BE2C (cell line): Measurements from ENCODE around the gene ZNF787.

Experiments used
- DNase-seq: peaks from one replicate; pipeline ENCODE4 v3.0.0-alpha.2; 2020
- H3K27me3 ChIP-seq: fragments of 250-450 bp; sonication (Bioruptor Pico); 2 replicates; pipeline ENCODE4 v1.5.1; 2020; ENCODE audit warnings: mild to moderate bottlenecking
- H3K36me3 ChIP-seq: fragments of 250-450 bp; sonication (Bioruptor Pico); 2 replicates; pipeline ENCODE4 v1.5.1; 2020; ENCODE audit warnings: mild to moderate bottlenecking
- H3K4me1 ChIP-seq: fragments of 250-450 bp; sonication (Bioruptor Pico); 2 replicates; pipeline ENCODE4 v1.5.1; 2020
- H3K4me3 ChIP-seq: 2 replicates; pipeline ENCODE4 v1.5.1; 2011; ENCODE audit warnings: low read depth, low read length
- H3K9me3 ChIP-seq: fragments of 250-450 bp; sonication (Bioruptor Pico); 2 replicates; pipeline ENCODE4 v1.5.1; 2020
- TF ChIP-seq, protein P1 (sequence below): IDR thresholded peaks from 2 replicates; pipeline ENCODE4 v1.5.1; 2012; ENCODE audit warnings: mild to moderate bottlenecking, low read depth, low read length

ZNF787 gene

DNA sequence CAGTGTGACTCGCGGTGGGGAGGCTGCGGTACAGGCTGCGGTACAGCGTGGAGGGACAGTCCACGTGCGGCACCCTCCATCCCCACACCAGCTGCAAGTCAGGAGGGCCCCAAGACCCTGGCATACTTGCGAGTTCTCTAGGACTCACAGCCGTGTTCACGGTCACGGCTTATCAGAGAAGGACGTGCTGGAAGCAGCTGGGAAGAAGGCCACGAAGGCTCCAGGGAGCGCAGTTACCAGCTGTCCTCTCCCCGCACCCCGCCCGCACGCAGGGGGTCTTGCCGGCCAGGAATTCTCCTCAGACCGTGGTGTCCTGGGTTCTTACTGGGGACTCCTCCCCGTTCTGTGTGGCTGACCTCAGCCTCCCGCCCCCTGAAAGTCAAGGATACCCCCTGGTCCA lies 26.2 kb upstream of the ZNF787 start:
- Histone ChIP-seq H3K36me3 (peaks cover 34% of the 10 kb centered on the region), H3K4me3 (no peak overlapping the region), H3K4me1 (no peaks in the 10 kb centered on the region), H3K27me3 (no peaks in the 10 kb centered on the region), H3K9me3 (no peaks in the 10 kb centered on the region)
- TF ChIP-seq, protein P1, sequence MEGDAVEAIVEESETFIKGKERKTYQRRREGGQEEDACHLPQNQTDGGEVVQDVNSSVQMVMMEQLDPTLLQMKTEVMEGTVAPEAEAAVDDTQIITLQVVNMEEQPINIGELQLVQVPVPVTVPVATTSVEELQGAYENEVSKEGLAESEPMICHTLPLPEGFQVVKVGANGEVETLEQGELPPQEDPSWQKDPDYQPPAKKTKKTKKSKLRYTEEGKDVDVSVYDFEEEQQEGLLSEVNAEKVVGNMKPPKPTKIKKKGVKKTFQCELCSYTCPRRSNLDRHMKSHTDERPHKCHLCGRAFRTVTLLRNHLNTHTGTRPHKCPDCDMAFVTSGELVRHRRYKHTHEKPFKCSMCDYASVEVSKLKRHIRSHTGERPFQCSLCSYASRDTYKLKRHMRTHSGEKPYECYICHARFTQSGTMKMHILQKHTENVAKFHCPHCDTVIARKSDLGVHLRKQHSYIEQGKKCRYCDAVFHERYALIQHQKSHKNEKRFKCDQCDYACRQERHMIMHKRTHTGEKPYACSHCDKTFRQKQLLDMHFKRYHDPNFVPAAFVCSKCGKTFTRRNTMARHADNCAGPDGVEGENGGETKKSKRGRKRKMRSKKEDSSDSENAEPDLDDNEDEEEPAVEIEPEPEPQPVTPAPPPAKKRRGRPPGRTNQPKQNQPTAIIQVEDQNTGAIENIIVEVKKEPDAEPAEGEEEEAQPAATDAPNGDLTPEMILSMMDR = no peak
- DNase-seq = no peak

GRCh38 chr19:56146904-56147303 lies 25.8 kb upstream of the ZNF787 start:
- no peak for DNase-seq
- Histone ChIP-seq H3K27me3 (no peaks in the 10 kb centered on the region), H3K4me1 (no peaks in the 10 kb centered on the region), H3K9me3 (no peaks in the 10 kb centered on the region), H3K36me3 (peaks cover 34% of the 10 kb centered on the region), H3K4me3 (no peak overlapping the region)
- TF ChIP-seq, protein P1 = no peak

DNA sequence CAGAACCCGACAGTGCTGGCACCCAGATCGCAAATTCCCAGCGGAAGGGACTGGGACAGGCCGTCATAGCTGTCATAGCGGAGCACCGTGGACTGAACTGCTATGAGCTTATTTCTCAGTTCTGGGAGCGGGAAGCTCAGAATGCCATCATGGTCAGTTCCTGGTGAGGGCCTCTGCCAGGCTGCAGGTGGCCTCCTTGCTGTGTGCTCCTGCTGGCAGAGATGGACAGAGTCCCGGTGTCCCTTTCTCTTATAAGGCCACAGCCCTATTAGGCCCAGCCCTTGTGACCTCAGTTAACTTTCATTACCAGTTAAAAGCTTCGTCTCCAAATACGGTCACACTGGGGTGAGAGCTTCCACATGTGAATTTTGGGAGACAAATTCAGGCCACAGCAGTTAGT lies 24.6 kb upstream of the ZNF787 start:
- TF ChIP-seq, protein P1 = no peak
- H3K4me1 ChIP-seq = no peaks in the 10 kb centered on the region
- H3K27me3 ChIP-seq = no peaks in the 10 kb centered on the region
- H3K9me3 ChIP-seq = no peaks in the 10 kb centered on the region
- no peak overlapping the region for H3K4me3 ChIP-seq
- no peak for DNase-seq
- peaks cover 34% of the 10 kb centered on the region for H3K36me3 ChIP-seq

- Histone ChIP-seq H3K27me3 (no peaks in the 10 kb centered on the region), H3K36me3 (peaks cover 32% of the 10 kb centered on the region), H3K4me3 (no peak overlapping the region)
Measured at GRCh38 chr19:56144831-56145230, 23.7 kb upstream of the ZNF787 start.

GRCh38 chr19:56144376-56144775 lies 23.3 kb upstream of the ZNF787 start:
- H3K9me3 ChIP-seq = no peaks in the 10 kb centered on the region
- no peaks in the 10 kb centered on the region for H3K27me3 ChIP-seq
- TF ChIP-seq, protein P1 = no peak
- peaks cover 4% of the 10 kb centered on the region for H3K4me1 ChIP-seq
- no peak overlapping the region for H3K4me3 ChIP-seq
- no peak for DNase-seq
- peaks cover 28% of the 10 kb centered on the region for H3K36me3 ChIP-seq

More at GRCh38 chr19:56144831-56145230, 23.7 kb upstream of the ZNF787 start:
- no peak for DNase-seq
- TF ChIP-seq, protein P1 = no peak
- H3K4me1 ChIP-seq = peaks cover 3% of the 10 kb centered on the region
- H3K9me3 ChIP-seq = no peaks in the 10 kb centered on the region

GRCh38 chr19:56142897-56143434 lies 21.9 kb upstream of the ZNF787 start:
- H3K4me1 ChIP-seq = peaks cover 4% of the 10 kb centered on the region
- H3K36me3 ChIP-seq = peaks cover 20% of the 10 kb centered on the region
- no peak for DNase-seq
- TF ChIP-seq, protein P1 = no peak
- no peaks in the 10 kb centered on the region for H3K27me3 ChIP-seq
- H3K4me3 ChIP-seq = no peak overlapping the region
- H3K9me3 ChIP-seq = no peaks in the 10 kb centered on the region
